C4-2B (cell line): ENCODE data around the gene METAP2.
"Not testable (repeated sequence)": the region's sequence is repeated elsewhere in the genome, so short reads cannot be mapped to it uniquely, and the experiment has no call there.

Experiments
- ZFX ChIP-seq: fragments of 450-650 bp; IDR thresholded peaks from 2 replicates; pipeline ENCODE4 v1.6.1; 2017
- TF ChIP-seq, protein P1 (sequence below): fragments of 450-650 bp; conservative IDR thresholded peaks from 2 replicates; pipeline ENCODE4 v1.5.1; 2017; ENCODE audit warnings: mild to moderate bottlenecking

DNA sequence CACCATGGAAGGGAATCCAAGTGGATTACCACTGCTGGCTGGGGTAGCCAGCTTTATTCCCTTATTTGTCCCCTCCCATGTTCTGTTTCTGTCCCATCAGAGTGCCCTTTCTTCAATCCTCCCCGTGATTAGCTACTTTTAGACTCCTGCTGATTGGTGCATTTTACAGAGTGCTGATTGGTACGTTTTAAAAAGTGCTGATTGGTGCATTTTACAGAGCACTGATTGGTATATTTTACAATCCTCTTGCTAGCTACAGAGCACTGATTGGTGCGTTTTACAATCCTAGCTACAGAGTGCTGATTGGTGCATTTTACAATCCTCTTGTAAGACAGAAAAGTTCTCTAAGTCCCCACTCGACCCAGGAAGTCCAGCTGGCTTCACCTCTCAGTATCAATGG, 28.9 kb upstream of the METAP2 start:
- TF ChIP-seq, protein P1, sequence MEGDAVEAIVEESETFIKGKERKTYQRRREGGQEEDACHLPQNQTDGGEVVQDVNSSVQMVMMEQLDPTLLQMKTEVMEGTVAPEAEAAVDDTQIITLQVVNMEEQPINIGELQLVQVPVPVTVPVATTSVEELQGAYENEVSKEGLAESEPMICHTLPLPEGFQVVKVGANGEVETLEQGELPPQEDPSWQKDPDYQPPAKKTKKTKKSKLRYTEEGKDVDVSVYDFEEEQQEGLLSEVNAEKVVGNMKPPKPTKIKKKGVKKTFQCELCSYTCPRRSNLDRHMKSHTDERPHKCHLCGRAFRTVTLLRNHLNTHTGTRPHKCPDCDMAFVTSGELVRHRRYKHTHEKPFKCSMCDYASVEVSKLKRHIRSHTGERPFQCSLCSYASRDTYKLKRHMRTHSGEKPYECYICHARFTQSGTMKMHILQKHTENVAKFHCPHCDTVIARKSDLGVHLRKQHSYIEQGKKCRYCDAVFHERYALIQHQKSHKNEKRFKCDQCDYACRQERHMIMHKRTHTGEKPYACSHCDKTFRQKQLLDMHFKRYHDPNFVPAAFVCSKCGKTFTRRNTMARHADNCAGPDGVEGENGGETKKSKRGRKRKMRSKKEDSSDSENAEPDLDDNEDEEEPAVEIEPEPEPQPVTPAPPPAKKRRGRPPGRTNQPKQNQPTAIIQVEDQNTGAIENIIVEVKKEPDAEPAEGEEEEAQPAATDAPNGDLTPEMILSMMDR: not testable (repeated sequence)
- TF ChIP-seq ZFX: not testable (repeated sequence)
